Astrocyte of the hippocampus (primary cell): ENCODE measurements around the gene WDR62.

ENCODE experiments used
- DNase-seq: peaks from one replicate; pipeline ENCODE4 v3.0.0; 2011; ENCODE audit warnings: low read depth, low spot score

WDR62 gene

DNA sequence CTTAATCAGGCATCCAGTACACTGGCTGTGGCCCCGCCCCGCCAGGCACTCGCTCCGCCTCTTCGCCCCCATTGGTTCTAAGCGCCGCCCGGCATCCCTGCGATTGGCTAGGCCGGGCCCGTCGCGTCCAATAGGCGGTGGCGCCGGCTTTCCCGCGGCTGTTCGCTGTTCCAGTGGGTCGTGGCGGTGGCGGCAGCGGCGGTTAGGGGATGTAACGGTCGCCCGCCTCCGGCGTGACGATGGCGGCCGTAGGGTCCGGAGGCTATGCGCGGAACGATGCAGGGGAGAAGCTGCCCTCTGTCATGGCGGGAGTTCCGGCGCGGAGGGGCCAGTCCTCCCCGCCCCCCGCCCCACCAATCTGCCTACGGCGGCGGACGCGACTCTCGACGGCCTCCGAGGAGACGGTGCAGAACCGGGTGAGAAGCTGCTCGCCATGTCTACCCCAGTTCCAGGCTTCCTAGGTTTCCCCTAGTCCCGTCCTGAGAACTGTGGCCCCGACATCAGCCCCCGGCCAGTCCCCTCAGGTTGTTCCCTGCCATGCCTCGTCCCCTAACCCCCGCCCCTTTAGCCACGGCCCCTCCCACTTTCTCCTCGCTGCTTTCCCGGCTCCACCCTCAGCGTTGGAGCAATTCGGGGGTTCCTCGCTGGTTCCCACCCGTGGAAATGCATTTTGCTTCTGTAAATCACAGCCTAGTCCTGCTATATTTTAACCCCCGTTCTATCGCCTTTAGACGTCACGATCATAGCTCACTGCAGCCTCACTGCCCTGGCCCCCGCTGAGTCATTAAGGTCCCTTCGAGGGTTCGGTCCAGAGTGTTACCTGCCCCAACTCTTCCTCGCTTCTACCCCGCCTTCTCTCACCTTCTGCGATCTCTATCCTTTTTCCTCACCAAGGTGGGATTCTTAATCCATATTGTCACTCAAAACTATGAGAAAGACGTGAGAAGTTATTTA is at the start of gene WDR62:
TSS of gene WDR62 (plus strand) at position 165 of the 954 bp plus-strand sequence. CDS start at position 240, 75 bp downstream.
- DNase-seq, result peak; percentile 97

DNA sequence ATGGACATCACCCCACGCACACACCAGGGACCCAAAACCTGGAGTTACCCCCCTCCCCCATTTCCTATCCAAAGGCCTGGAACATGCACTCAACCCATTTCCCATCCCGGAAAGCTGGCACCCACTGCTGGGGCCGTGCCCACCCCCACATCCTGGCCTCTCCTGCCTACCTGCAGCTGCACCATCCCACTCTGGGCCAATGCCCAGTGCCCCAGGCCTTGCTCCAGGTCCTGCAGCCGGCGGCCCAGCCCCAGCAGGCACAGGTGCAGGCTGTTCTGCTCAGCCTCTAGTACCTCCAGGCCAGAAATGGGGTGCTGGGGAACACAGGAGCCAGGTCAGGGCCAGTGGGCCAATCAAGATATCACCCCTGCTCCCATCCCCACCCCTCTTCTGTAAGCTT is 47.7 kb upstream of the WDR62 start:
- DNase-seq, result no peak

DNA sequence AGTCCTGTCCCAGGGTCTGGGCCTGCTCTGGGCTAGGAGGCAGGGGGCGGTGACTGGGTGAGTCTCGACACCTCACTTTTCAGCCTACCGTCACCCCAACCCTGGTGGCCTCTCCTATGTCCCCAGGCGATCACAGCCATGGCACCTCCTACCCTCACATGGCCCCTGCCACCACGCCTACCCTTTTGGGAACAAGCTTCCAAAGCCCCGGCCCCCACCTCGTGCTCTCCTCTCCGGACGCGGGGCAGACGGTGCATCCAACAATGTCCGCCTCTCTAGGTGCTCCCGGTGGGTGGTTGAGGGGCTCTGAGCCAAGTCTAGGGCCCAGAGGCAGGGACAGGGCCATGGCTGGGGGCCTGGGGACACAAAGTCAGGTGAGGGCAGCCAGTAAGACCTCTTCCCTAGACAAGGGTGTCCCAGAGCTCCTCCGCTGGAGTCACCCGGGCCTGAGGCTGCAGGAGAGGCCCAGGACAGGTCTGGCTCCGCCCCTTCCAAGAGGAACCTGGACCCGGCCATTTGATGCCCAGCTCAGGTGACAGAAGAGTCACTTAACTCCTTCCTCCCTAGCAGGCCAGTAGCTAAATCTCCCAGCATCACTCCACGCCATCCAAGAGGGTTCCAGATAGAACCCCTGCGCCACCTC is 46.2 kb upstream of the WDR62 start, which contains the start of gene SYNE4:
TSS of gene SYNE4 (minus strand) at position 478 of the 643 bp plus-strand sequence. CDS start at position 346, 132 bp downstream.
- no peak for DNase-seq

DNA sequence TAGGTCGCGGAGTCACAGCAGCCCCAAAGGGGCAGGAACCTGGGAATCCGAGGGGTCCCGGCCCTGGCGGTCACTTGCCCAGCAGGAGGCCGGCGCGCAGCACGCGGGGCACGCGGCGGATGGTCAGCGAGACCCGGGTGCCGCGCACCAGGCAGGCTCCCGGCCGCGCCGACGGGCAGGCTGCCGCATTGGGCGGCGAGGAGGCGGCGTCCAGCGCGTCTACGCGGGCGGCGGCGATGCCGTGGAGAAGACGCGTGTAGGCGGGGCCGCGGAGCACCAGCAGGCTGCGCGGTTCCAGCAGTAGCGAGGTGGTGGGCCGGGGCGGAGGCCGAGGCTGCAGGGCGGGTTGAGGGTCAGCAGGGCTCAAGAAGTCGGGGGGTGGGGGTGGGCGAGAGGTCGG is 45.5 kb upstream of the WDR62 start:
- peak; percentile 83 for DNase-seq

DNA sequence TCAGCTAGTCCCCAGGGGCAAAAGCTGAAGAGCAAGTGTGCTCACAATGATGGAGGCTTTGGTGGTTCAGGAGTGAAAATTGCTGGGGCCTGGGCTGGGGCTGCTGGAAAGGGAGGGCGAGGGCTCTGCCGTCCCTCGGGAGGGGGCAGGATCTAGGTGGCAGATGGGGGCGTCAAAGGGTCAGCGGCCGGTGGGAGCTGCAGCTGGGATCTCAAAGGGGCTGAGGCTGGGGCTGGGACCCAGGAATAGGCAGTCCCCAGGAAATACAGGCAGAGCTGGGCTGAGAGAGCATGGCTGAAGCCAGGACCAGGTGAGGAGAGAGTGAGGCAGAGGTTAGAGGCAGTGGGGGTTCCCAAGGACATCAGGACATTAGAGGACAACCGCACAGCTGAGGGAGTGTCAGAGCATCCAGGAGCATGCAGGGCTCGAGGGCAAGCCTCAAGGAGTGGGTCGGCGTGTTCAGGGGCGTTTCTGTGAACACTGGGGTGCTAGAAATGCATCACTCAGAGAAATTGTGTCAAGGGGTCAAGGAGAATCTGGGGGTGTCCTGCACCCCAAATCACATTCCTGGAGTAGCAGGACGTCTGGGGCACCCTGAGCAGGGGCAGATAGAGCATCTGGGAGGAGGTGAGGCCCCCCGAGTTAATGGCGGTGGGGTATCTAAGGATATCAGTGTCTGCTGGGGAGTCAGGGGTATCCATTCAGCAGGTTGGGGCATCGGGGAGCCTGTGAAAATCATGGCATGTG is 44.9 kb upstream of the WDR62 start:
- no peak for DNase-seq

DNA sequence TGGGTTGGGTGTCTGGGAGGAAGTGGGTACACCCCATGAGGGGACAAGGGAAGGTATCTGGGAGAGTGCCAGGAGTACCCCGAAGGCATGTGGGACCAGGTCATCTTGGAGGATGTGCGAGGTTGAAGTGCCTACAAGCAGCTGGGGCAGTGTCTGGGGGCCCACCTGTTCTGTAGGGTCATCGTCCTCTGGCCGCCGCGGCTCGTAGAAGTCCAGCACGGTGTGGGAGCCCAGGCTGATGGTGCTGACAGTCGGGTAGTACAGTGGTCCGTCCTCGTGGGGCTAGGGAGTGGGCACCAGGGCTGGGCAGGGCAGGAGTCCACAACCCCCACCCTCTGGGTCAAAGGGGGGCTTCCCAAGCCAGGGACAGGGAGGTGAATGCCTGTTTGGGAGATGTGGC is 44.3 kb upstream of the WDR62 start:
- DNase-seq, result no peak

DNA sequence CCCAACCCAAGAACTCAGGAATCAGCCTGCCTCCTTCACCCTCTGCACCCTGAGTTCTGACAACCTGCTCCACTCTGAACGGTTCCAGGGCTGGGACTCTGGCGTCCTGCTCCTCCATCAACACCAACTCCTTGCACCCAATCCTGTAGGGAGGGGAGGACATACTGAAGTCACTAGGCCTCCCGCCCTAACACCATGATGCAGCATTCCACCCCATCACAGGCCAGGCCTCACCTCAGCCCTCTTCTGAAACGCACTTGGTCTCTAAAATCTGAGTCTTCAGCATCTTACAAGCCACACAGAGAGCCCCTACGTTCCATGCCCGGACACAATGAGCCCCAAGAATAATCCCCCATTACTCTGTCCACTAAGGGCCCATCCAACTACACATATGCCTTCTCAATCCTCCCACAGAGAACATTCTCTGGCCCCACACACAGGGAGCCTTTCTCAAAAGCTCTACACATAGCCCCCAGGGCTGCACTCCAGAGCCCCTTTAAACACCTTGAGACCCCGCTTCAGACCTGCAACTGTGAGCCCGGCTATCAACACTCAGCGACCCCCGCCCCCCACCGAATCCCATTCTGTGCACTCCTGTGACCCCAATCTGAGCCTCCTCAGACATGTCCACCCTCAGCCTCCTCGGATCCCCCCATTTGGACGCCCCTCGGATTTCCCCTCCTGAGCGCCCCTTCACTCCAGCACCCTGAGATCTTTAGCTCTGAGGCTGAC is 41.3 kb upstream of the WDR62 start:
- no peak for DNase-seq

DNA sequence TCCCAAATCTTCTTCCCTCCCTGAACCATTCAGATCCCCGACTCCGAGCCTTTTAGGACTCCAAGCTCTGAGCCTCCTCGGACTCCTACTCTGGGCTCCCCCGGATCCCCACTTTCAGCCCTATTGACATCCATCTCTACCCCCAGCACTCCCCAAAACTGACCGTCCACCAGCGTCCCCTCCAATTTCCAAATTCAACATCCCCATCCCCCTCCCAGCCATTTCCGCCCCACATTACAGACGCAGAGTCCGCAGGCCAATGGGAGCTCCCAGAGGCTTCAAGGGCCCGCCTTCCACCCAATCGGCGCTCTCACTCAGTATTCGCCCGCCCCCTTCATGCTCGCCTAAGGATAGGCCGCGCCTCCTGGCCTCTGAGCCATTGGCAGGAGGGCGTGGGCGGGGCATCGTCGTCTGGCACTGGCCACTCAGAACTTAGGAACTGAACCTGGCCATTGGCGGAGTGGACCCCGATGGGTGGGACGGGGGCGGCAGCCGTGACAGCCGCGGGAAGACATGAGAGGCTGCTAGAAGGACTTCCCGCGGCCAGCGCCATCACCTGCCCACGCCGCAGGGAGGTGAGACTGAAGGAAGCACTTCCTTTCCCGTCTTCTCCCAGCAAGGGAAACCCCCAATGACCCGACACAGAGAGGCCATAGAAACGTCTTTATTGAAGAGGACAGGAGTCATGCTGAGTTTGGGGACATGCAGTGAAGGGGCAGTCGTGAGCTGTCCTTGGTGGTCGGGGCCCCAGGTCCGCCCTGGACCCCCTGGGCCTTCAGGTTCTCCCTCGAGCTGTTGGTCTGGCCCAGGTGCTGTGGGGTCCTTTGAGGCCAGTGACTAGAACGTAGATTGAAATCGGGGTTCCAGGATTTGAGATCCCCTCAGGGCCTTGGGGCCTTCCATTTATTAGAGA is 40.4 kb upstream of the WDR62 start, which contains the start of gene ALKBH6:
TSS of gene ALKBH6 (minus strand) at position 202 of the 913 bp plus-strand sequence. CDS start 816 bp downstream, outside the sequence.
- peak; percentile 100 for DNase-seq

DNA sequence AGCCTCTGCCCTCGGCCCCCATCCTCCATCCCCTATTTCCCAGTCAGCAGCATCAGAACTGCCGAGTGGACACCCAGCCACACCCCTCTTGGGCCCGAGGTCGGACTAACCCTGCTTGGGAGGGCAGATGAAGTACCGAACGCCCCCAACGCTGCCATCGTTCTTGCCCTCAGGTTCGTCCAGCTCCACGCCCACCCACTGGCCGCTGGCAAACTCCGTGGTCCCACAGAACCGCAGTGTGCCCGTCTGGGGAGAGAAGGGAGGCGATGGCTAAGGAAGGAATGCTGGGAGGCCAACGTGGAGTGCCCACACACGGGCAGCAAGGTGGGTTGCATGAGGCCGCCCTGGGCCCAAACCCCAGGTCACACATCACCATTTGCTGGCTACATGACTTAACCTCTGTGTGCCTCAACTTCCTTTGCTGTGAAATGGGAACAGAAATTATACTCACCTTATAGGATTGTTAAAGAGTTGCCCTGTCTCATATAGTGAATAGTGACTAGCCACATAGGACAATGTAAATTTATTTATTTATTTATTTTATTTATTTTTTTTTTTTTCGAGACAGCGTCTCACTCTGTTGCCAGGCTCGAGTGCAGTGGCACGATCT is 35.5 kb upstream of the WDR62 start:
- no peak for DNase-seq

DNA sequence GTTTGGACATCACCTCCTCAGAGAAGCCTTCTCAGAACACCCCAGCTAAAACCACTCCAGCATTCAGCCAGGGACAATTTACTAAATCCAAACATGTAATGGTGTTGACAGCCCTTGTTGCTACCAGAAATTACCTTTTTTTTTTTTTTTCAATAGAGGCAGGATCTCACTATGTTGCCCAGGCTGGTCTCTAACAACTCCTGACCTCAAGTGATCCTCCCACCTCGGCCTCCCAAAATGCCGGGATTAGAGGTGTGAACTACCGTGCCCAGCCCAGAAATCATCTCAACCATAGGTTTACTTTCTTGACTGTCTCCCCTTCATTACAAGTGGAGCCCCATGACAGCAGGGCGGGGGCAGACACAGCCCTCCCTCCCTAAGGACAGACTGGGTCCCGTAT is 31.3 kb upstream of the WDR62 start:
- DNase-seq, result no peak

DNA sequence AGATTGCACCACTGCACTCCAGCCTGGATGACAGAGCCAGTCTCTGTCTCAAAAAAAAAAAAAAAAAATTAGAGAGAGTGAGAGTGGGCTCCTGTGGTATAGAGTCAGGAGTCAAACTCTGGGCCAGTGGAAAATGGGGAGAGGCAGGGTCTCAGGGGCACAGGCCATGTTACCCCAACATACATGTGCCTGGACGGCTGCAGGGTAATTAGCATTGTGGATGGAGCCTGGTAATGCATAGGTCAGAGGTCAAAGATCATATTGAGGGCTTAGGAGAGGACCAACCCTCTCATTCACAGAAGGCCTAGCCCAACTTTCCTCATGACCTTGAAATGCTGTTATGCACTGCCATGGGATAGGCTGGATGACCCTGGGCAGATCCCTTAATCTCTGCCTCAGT is 29.2 kb upstream of the WDR62 start:
- no peak for DNase-seq

DNA sequence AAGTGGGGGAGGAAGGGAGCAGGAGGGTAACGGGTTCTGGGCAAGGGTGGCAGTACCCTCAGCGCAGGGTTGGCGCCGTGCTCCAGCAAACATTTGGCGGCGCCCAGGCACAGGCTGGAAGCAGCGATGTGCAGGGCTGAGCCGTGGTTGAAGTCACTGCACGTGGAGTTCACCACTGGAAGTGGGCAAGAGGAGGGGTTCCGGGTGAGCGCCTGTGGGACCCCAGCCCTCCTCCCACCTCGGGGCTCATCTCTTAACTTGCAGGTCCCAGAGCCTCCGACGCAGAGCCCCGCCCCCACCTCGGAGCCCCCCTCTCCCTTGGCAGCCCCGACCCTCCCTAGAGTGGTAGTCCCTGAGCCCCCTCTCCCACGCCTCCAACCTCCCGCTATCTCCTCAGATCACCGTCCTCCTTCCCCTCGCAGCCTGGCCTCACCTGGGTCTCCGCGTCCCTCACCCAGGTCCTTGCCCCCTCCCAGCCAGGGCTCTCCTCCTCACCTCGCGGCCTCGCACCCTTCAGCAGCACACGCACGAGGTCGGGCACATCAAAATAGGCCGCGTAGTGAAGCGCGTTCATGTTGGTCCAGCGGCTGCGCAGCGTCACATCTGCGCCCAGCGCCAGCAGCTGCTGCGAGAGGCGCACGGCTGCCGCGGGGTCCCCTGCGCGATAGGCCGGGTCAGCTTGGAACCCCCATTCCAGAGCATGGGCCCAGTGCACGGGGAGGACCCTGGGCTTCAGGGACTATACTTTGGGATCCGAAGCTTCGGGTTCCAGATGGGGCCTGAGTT is 28.4 kb upstream of the WDR62 start:
- no peak for DNase-seq

DNA sequence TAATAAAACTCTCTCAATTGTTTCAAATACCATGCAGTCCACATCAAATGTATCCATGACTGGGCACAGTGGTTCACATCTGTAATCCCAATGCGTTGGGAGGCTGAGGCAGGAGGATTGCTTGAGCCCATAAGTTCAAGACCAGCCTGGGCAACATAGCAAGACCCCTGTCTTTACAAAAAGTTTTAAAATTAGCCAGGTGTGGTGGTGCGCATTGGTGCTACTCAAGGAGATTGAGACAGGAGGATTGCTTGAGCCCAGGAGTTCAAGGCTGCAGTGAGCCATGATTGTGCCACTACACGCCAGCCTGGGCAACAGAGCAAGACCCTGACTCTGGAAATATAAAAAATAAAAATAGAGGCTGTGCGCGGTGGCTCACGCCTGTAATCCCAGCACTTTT is 27.0 kb upstream of the WDR62 start:
- no peak for DNase-seq

DNA sequence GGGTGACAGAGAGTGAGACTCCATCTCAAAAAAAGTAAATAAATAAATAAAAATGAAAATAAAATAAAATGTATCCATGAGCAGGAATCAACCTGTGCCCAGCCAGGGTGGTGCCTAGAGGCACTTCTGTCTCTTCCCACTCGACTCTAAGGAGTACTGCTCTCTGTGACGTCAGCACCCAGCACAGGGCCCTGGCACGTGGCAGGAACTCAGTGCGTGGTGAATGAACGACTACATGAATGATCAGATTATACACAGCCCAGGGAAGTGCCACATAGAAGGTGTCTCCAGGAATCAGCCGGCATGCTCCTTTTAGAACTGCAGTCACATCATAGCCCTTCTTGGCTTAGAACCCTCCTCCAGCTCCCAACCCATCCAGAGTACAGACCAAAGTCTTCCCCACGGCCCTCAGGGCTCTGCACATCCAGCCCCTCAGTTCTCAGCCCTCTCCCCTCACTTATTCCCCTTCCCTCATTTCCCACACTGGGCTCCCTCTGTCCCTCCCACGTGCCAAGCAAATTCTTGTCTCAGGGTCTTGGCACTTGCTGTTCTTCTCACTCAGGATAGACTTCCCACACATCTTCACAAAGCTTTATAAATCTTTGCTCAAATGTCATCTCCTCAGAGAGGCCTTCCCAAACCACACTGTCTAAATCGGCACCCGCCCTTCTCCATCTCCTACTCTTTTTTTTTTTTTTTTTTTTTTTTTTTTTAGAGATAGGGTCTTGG is 26.2 kb upstream of the WDR62 start:
- no peak for DNase-seq

DNA sequence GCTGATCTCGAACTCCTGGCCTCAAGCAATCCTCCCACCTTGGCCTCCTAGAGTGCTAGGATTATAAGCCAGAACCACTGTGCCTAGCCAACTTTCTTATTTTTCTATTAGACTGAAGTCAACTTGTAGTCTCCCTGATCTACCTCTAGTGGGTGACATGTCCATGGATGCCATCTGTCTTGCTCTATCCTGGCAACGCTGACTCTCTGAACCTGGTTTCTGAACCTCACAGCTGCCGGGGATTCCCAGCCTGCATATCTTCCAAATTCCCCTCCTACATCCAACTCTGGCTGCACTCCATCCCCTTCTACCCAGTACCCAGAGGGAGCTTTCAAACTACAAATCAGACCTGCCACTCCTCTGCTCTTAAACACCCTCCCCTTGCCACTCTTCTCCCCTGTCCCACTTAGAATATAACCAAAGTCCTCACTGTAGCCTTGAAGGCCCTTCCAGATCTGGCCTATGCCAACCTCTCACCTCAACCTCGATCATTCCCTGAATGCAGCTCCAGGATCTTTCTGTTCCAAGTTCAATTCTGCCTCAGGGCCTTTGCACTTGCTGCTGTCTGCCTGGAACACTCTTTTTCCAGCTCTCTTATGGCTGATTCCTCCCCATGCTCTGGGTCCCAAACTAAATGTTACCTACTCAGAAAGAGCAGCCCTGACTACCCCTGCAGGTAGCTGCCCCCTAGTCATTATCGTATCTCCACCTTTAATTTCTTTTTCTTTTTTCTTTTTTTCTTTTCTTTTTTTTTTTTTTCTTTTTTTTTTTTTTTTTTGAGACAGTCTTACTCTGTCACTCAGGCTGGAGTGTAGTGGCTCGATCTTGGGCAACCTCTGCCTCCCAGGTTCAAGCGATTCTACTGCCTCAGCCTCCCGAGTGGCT is 24.2 kb upstream of the WDR62 start:
- DNase-seq, result peak; percentile 20

DNA sequence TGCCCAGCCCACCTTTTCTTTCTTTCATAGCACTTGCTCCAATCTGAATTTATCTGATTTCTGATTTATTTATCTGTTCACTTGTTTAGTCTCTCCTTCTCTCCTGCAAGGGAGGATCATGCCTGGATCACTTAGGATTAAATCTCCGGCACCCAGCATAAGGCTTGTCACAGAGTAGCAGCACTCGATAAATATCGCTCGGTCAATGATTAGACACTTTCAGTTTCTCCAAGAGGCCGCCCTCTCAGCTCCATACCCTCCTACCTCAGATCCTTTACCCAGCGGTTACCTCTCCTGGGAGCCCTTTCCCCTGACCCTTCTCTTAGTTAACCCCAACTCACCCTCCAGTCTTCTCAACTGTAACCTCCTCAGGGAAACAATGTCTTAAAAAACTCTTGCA is 23.4 kb upstream of the WDR62 start:
- DNase-seq, result no peak
